Ovary (tissue), 3 donors: ENCODE measurements around the gene ADAMTS14.

Experiments used
- CTCF ChIP-seq, 3 donors: fragments of 450-650 bp in 2 of 3; fragments of 200-600 bp in 1 of 3; IDR thresholded peaks; one replicate each; pipeline versions ENCODE4 v1.5.1 to v1.8.0; 2016 to 2022; ENCODE audit warnings: antibody characterized with exemption in 3 of 3, mild to moderate bottlenecking in 1 of 3
- EP300 ChIP-seq: sonication (generic); formaldehyde crosslinking; IDR thresholded peaks from one replicate; pipeline ENCODE4 v1.6.1; 2017; ENCODE audit warnings: antibody characterized with exemption
- POLR2A ChIP-seq: fragments of 450-650 bp; IDR thresholded peaks from one replicate; pipeline ENCODE4 v1.6.1; 2017; ENCODE audit warnings: antibody characterized with exemption, mild to moderate bottlenecking, moderate library complexity
- donor health status: DM: no; HTN: no; CAD: no.

GRCh38 chr10:70656489-70656888 is 15.8 kb upstream of the ADAMTS14 start:
- no peak for TF ChIP-seq CTCF (IDR thresholded peaks at IDR 0.05)
- no peak for TF ChIP-seq POLR2A
- TF ChIP-seq EP300, result no peak
